Measurements from ENCODE around the gene RINL. TPM values are rescaled to one million over a fixed set of nuclear protein-coding genes. Genes with fewer than 3 reads are reported as not detected.
"Not testable (repeated sequence)": the region's sequence is repeated elsewhere in the genome, so short reads cannot be mapped to it uniquely, and the experiment has no call there.

Gene RINL
- total RNA-seq, 2 donors from 2014 or later: 3.6 to 5.1 TPM

- H3K4me1 ChIP-seq: no peaks in the 10 kb centered on the region
- no peak for DNase-seq
- H3K9me3 ChIP-seq: no peaks in the 10 kb centered on the region
- H3K27me3 ChIP-seq: no peaks in the 10 kb centered on the region
- intact Hi-C loops (cut with DNase I): no loop called here
- no peak for TF ChIP-seq CTCF (IDR thresholded peaks at IDR 0.05)
- H3K36me3 ChIP-seq: no peaks in the 10 kb centered on the region
- no peak overlapping the region for H3K4me3 ChIP-seq
- H3K9ac ChIP-seq (ENCODE audit: low read depth in 2 of 2, low read length in 2 of 2): no peak overlapping the region
- H3K27ac ChIP-seq: no peak overlapping the region
Measured at GRCh38 chr19:38889803-38890202, 11.7 kb upstream of the RINL start.

GRCh38 chr19:38888876-38889275 is 10.8 kb upstream of the RINL start:
- TF ChIP-seq CTCF (IDR thresholded peaks at IDR 0.05): no peak
- intact Hi-C loops (cut with DNase I): no loop called here
- Histone ChIP-seq H3K27me3 (no peaks in the 10 kb centered on the region), H3K27ac (no peak overlapping the region), H3K4me1 (no peaks in the 10 kb centered on the region), H3K9ac (ENCODE audit: low read depth in 2 of 2, low read length in 2 of 2) (no peak overlapping the region), H3K36me3 (no peaks in the 10 kb centered on the region), H3K4me3 (no peak overlapping the region), H3K9me3 (no peaks in the 10 kb centered on the region)
- no peak for DNase-seq

- H3K27me3 ChIP-seq; H3K27ac ChIP-seq; H3K9me3 ChIP-seq; H3K36me3 ChIP-seq; DNase-seq; H3K4me3 ChIP-seq; intact Hi-C loops (cut with DNase I); H3K4me1 ChIP-seq; H3K9ac ChIP-seq (ENCODE audit: low read depth in 2 of 2, low read length in 2 of 2): not testable (repeated sequence)
Measured at GRCh38 chr19:38884691-38885090, 6.6 kb upstream of the RINL start.

GRCh38 chr19:38883286-38883685 is 5.2 kb upstream of the RINL start:
- intact Hi-C loops (cut with DNase I): no loop called here
- Histone ChIP-seq H3K9ac (ENCODE audit: low read depth in 2 of 2, low read length in 2 of 2) (no peak overlapping the region), H3K4me1 (peaks cover 4% of the 10 kb centered on the region), H3K9me3 (no peaks in the 10 kb centered on the region), H3K36me3 (no peaks in the 10 kb centered on the region), H3K27ac (no peak overlapping the region), H3K4me3 (no peak overlapping the region), H3K27me3 (no peaks in the 10 kb centered on the region)
- no peak for DNase-seq
- TF ChIP-seq CTCF (IDR thresholded peaks at IDR 0.05): no peak

GRCh38 chr19:38880882-38881609 is 3.0 kb upstream of the RINL start:
- no peak for DNase-seq
- peaks cover 5% of the 10 kb centered on the region for H3K4me1 ChIP-seq
- no peaks in the 10 kb centered on the region for H3K9me3 ChIP-seq
- H3K27ac ChIP-seq: no peak overlapping the region
- intact Hi-C loops (cut with DNase I): no loop called here
- H3K27me3 ChIP-seq: no peaks in the 10 kb centered on the region
- no peak overlapping the region for H3K4me3 ChIP-seq
- no peak for TF ChIP-seq CTCF (IDR thresholded peaks at IDR 0.05)
- no peaks in the 10 kb centered on the region for H3K36me3 ChIP-seq
- no peak overlapping the region for H3K9ac ChIP-seq (ENCODE audit: low read depth in 2 of 2, low read length in 2 of 2)

GRCh38 chr19:38880076-38880881 is 2.2 kb upstream of the RINL start:
- Histone ChIP-seq H3K4me3 (no peak overlapping the region), H3K36me3 (no peaks in the 10 kb centered on the region), H3K9me3 (no peaks in the 10 kb centered on the region), H3K9ac (ENCODE audit: low read depth in 2 of 2, low read length in 2 of 2) (no peak overlapping the region), H3K4me1 (peaks cover 5% of the 10 kb centered on the region), H3K27me3 (no peaks in the 10 kb centered on the region), H3K27ac (no peak overlapping the region)
- intact Hi-C loops (cut with DNase I): no loop called here
- TF ChIP-seq CTCF (IDR thresholded peaks at IDR 0.05): no peak
- DNase-seq: no peak
